CD14-positive monocyte (primary cell): Measurements from ENCODE around the gene PTGER1. TPM values are rescaled to one million over a fixed set of nuclear protein-coding genes. Genes with fewer than 3 reads are reported as not detected.

ENCODE experiments used
- DNase-seq, 3 donors: peaks; one replicate each; pipeline ENCODE4 v3.0.0-alpha.2; 2011 to 2022
- H2AFZ ChIP-seq: 2 replicates; pipeline ENCODE4 v1.6.0; 2012; ENCODE audit warnings: mild to moderate bottlenecking, low read depth, low read length, inconsistent platforms; ENCODE audit not compliant: insufficient read depth, poor library complexity, severe bottlenecking
- H3K27ac ChIP-seq, 2 donors: 1 replicate in 1 of 2; 2 replicates in 1 of 2; pipeline ENCODE4 v1.5.1; 2012 to 2013; ENCODE audit warnings: low read length in 2 of 2, control low read depth in 1 of 2, inconsistent platforms in 1 of 2, low read depth in 1 of 2, mild to moderate bottlenecking in 1 of 2
- H3K27me3 ChIP-seq, 2 donors: one replicate each; pipeline versions ENCODE4 v1.6.0 to v1.6.1; 2011 to 2013; ENCODE audit warnings: low read length in 2 of 2; ENCODE audit not compliant: control insufficient read depth in 2 of 2, insufficient read depth in 2 of 2
- H3K36me3 ChIP-seq, 2 donors: replicated peaks in 1 of 2; 1 replicate in 1 of 2; 2 replicates in 1 of 2; pipeline versions ENCODE4 v1.5.1 to v1.6.1; 2012 to 2013; ENCODE audit warnings: low read length in 2 of 2, control low read depth in 1 of 2, inconsistent platforms in 1 of 2, mild to moderate bottlenecking in 1 of 2; ENCODE audit not compliant: insufficient read depth in 2 of 2, control insufficient read depth in 1 of 2
- H3K4me1 ChIP-seq, 2 donors: 1 replicate in 1 of 2; 2 replicates in 1 of 2; pipeline versions ENCODE4 v1.5.1 to v1.6.1; 2012 to 2013; ENCODE audit warnings: low read length in 2 of 2, control low read depth in 1 of 2, inconsistent platforms in 1 of 2, mild to moderate bottlenecking in 1 of 2, moderate library complexity in 1 of 2; ENCODE audit not compliant: insufficient read depth in 2 of 2, control insufficient read depth in 1 of 2
- H3K4me2 ChIP-seq: replicated peaks from 2 replicates; pipeline ENCODE3; 2012; ENCODE audit warnings: low read length, moderate library complexity, mild to moderate bottlenecking; ENCODE audit not compliant: poor library complexity, severe bottlenecking; ENCODE audit errors: extremely low read depth
- H3K4me3 ChIP-seq, 3 experiments: fragments of 200-600 bp in 1 of 3; sonication (generic) in 1 of 3; replicated peaks in 1 of 3; 1 replicate in 2 of 3; 2 replicates in 1 of 3; pipeline ENCODE4 v1.5.1; 2011 to 2013; ENCODE audit warnings: low read length in 3 of 3, mild to moderate bottlenecking in 3 of 3, control low read depth in 2 of 3, low read depth in 2 of 3, inconsistent platforms in 1 of 3, moderate library complexity in 1 of 3
- H3K79me2 ChIP-seq: 2 replicates; pipeline ENCODE4 v1.6.0; 2012; ENCODE audit warnings: mild to moderate bottlenecking, control low read depth, inconsistent platforms, low read length, moderate library complexity; ENCODE audit not compliant: insufficient read depth
- H3K9ac ChIP-seq: 2 replicates; pipeline ENCODE4 v1.6.0; 2017; ENCODE audit warnings: low read length, mild to moderate bottlenecking; ENCODE audit not compliant: insufficient read depth, poor library complexity, severe bottlenecking
- H3K9me3 ChIP-seq, 2 donors: replicated peaks in 1 of 2; 1 replicate in 1 of 2; 2 replicates in 1 of 2; pipeline versions ENCODE4 v1.5.1 to v1.6.1; 2012 to 2013; ENCODE audit warnings: low read length in 2 of 2, control low read depth in 1 of 2; ENCODE audit not compliant: control insufficient read depth in 1 of 2, insufficient read depth in 1 of 2
- H4K20me1 ChIP-seq: 2 replicates; pipeline ENCODE4 v1.6.0; 2012; ENCODE audit warnings: mild to moderate bottlenecking, low read length, control low read depth, moderate library complexity; ENCODE audit not compliant: insufficient read depth
- H3K27ac Mint-ChIP-seq, 7 donors: one replicate each; pipeline ENCODE4 v1.8.0; 2020; ENCODE audit warnings: mild to moderate bottlenecking in 7 of 7, mixed read lengths in 7 of 7, moderate library complexity in 6 of 7, inconsistent platforms in 2 of 7
- H3K27me3 Mint-ChIP-seq, 3 donors: one replicate each; pipeline ENCODE4 v1.8.0; 2021 to 2022; ENCODE audit warnings: low read depth in 3 of 3, mild to moderate bottlenecking in 3 of 3, mixed read lengths in 3 of 3, moderate library complexity in 3 of 3, inconsistent platforms in 1 of 3
- H3K36me3 Mint-ChIP-seq, 2 donors: one replicate each; pipeline ENCODE4 v1.8.0; 2020; ENCODE audit warnings: mixed read lengths in 2 of 2, inconsistent platforms in 1 of 2, mild to moderate bottlenecking in 1 of 2
- H3K4me1 Mint-ChIP-seq: one replicate; pipeline ENCODE4 v1.8.0; 2020; ENCODE audit warnings: mild to moderate bottlenecking, mixed read lengths
- H3K4me3 Mint-ChIP-seq, 2 donors: one replicate each; pipeline ENCODE4 v1.8.0; 2020; ENCODE audit warnings: mild to moderate bottlenecking in 2 of 2, mixed read lengths in 2 of 2, moderate library complexity in 1 of 2
- H3K9me3 Mint-ChIP-seq, 7 donors: one replicate each; pipeline ENCODE4 v1.8.0; 2020 to 2022; ENCODE audit warnings: mixed read lengths in 7 of 7, mild to moderate bottlenecking in 6 of 7, moderate library complexity in 6 of 7, inconsistent platforms in 2 of 7
- CTCF ChIP-seq: fragments of 200-600 bp; IDR thresholded peaks from one replicate; pipeline ENCODE4 v1.8.0; 2022; ENCODE audit warnings: antibody characterized with exemption, mild to moderate bottlenecking
- WGBS: methylation state at CpG from one replicate; pipeline ENCODE4 v1.1.5; 2013; ENCODE audit warnings: missing lambda C conversion rate; ENCODE audit not compliant: insufficient coverage; 5-methylcytosine and 5-hydroxymethylcytosine counted together
- intact Hi-C, 2 donors: fragments of 100-400 bp; cut with micrococcal nuclease; formaldehyde crosslinking; loops; one replicate each; pipeline versions ENCODE4 v1.15.0 to v1.15.1; 2023
- polyA plus RNA-seq, 3 donors: library from polyadenylated mRNA; depleted of rRNA in 1 of 3; unstranded in 2 of 3; stranded (reverse) in 1 of 3; fragments of 300-500 nt in 2 of 3; fragments of >200 nt in 1 of 3; fragmentation: Illumina TruSeq in 2 of 3; gene quantifications; 1 replicate in 2 of 3; 2 replicates in 1 of 3; pipeline ENCODE4 v1.2.3, GENCODE V29; 2012 to 2021

The PTGER1 gene
- polyA plus RNA-seq, 3 donors: not detected

DNA sequence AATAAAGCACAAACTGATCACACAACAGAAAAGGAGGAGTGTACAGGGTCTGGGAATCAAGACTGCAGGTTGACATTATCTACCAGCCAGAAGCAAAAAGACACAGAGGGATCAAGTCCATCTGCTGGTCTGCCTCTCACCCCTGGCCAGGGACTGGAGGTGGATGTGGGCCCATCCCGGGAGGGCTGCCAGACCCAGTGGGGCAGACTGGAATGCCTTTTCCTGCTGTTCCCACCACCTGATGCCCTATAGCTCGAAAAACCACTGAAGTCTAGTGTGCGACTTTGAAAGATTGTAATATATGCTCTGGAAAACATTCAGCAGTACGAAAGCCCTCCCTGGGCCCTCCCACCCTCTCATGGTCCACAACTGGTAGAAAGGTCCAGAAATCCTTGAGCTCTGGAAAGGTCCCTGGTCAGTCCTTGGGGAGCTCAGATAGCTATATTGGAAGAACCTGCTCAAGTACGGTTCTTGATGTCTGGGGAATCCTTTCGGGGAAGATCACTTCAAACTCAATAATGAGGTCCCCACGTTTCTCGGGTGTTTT is 40.4 kb upstream of the PTGER1 start:
- H3K4me3 Mint-ChIP-seq: peak overlapping the region in 1 of 2 donors; percentile 89
- peak overlapping the region in 3 of 7 donors; percentile 50 to 54 (median 54) for H3K27ac Mint-ChIP-seq
- peaks cover 50% of the 10 kb centered on the region for H3K4me1 Mint-ChIP-seq
- H2AFZ ChIP-seq: no peak overlapping the region
- no peaks in the 10 kb centered on the region for H3K27me3 ChIP-seq
- H3K36me3 ChIP-seq: peaks cover 28 to 32% of the 10 kb centered on the region in 2 donors
- peaks cover 0 to 2% (median 1%) of the 10 kb centered on the region in 3 donors for H3K27me3 Mint-ChIP-seq
- H3K9me3 ChIP-seq: no peaks in the 10 kb centered on the region
- no peak for DNase-seq
- peak overlapping the region in 1 of 3 experiments; percentile 88 for H3K4me3 ChIP-seq
- 90% methylated on average over 3 of the region's 8 CpGs for WGBS
- H4K20me1 ChIP-seq: peaks cover 47% of the 10 kb centered on the region
- no peak overlapping the region for H3K27ac ChIP-seq
- H3K9ac ChIP-seq: no peak overlapping the region
- intact Hi-C loops: no loop called here
- H3K36me3 Mint-ChIP-seq: peaks cover 34 to 35% of the 10 kb centered on the region in 2 donors
- H3K4me1 ChIP-seq: peaks cover 42 to 50% of the 10 kb centered on the region in 2 donors
- H3K9me3 Mint-ChIP-seq: no peaks in the 10 kb centered on the region
- H3K4me2 ChIP-seq: peak overlapping the region; percentile 100
- peaks cover 37% of the 10 kb centered on the region for H3K79me2 ChIP-seq
- no peak for TF ChIP-seq CTCF

- peaks cover 37% of the 10 kb centered on the region for H3K79me2 ChIP-seq
- 97% methylated on average over 5 of the region's 8 CpGs for WGBS
- H3K36me3 ChIP-seq: peaks cover 28 to 32% of the 10 kb centered on the region in 2 donors
- H3K4me3 ChIP-seq: no peak overlapping the region
- peaks cover 35 to 36% of the 10 kb centered on the region in 2 donors for H3K36me3 Mint-ChIP-seq
- H3K27me3 Mint-ChIP-seq: peaks cover 0 to 2% (median 0%) of the 10 kb centered on the region in 3 donors
- H2AFZ ChIP-seq: no peak overlapping the region
- H3K9ac ChIP-seq: no peak overlapping the region
- H4K20me1 ChIP-seq: peaks cover 47% of the 10 kb centered on the region
- intact Hi-C loops: no loop called here
- H3K4me2 ChIP-seq: no peak overlapping the region
- no peak overlapping the region for H3K4me3 Mint-ChIP-seq
- H3K4me1 ChIP-seq: peaks cover 53 to 58% of the 10 kb centered on the region in 2 donors
- no peak overlapping the region for H3K27ac ChIP-seq
- no peaks in the 10 kb centered on the region for H3K9me3 Mint-ChIP-seq
- no peak for DNase-seq
- H3K27ac Mint-ChIP-seq: peak overlapping the region in 2 of 7 donors; percentile 24 to 63
- peaks cover 56% of the 10 kb centered on the region for H3K4me1 Mint-ChIP-seq
- no peak for TF ChIP-seq CTCF
- H3K27me3 ChIP-seq: no peaks in the 10 kb centered on the region
- no peaks in the 10 kb centered on the region for H3K9me3 ChIP-seq
Measured at GRCh38 chr19:14514215-14514863, 39.2 kb upstream of the PTGER1 start.
